Endothelial cell of umbilical vein (primary cell): Measurements from ENCODE around the gene ITFG1. TPM values are rescaled to one million over a fixed set of nuclear protein-coding genes. Genes with fewer than 3 reads are reported as not detected.

Source experiments
- BruUV-seq: library from RNA; stranded (reverse); fragments of 400-500 nt; replicated peaks from 2 replicates; lab custom pipeline; 2021; lab: Mats Ljungman, UMichigan
- CTCF ChIA-PET: fragments of 300-600, 350-600 bp; sonication (Branson Sonifier 250); formaldehyde crosslinking; loops from one replicate; lab custom pipeline; 2021; ENCODE audit warnings: antibody characterized with exemption, inconsistent platforms; lab: Charles Lee
- POLR2A ChIA-PET: fragments of 300-600, 350-600 bp; sonication (Branson Sonifier 250); formaldehyde crosslinking; loops from one replicate; lab custom pipeline; 2021; ENCODE audit warnings: antibody characterized with exemption, inconsistent platforms; lab: Charles Lee
- DNase-seq: peaks from one replicate; pipeline ENCODE4 v3.0.0-alpha.2; 2011; ENCODE audit warnings: low read depth, low spot score
- FAIRE-seq: peaks from 2 replicates; lab custom pipeline; 2011; peaks lifted over from hg19 to GRCh38; lab: Jason Lieb, UNC
- H2AFZ ChIP-seq: 2 replicates; pipeline ENCODE4 v1.6.0; 2012; ENCODE audit warnings: low read depth, low read length, control low read depth, inconsistent platforms
- H3K27ac ChIP-seq: 2 replicates; pipeline ENCODE4 v1.5.1; 2011; ENCODE audit warnings: low read depth, mild to moderate bottlenecking, control low read depth, low read length, moderate library complexity; ENCODE audit not compliant: insufficient read depth
- H3K27me3 ChIP-seq, 2 experiments: 2 replicates each; pipeline versions ENCODE4 v1.6.0 to v1.6.1; 2011; ENCODE audit warnings: low read length in 2 of 2, mixed read lengths in 1 of 2; ENCODE audit not compliant: control insufficient read depth in 2 of 2, insufficient read depth in 2 of 2
- H3K36me3 ChIP-seq, 2 experiments: 2 replicates in 1 of 2; 3 replicates in 1 of 2; pipeline ENCODE4 v1.5.1; 2011; ENCODE audit warnings: low read length in 2 of 2, mild to moderate bottlenecking in 1 of 2, moderate library complexity in 1 of 2; ENCODE audit not compliant: control insufficient read depth in 2 of 2, insufficient read depth in 2 of 2; ENCODE audit errors: extremely low read depth in 1 of 2
- H3K4me1 ChIP-seq: 3 replicates; pipeline ENCODE4 v1.5.1; 2011; ENCODE audit warnings: mild to moderate bottlenecking, low read length; ENCODE audit not compliant: control insufficient read depth, insufficient read depth; ENCODE audit errors: extremely low read depth
- H3K4me2 ChIP-seq: 2 replicates; pipeline ENCODE4 v1.6.1; 2011; ENCODE audit warnings: low read length, control low read depth, mixed read lengths; ENCODE audit not compliant: insufficient read depth
- H3K4me3 ChIP-seq, 3 experiments: fragments of 200-600 bp in 1 of 3; sonication (generic), shearing (Covaris generic) in 1 of 3; replicated peaks in 1 of 3; 2 replicates each; pipeline ENCODE4 v1.5.1; 2011 to 2016; ENCODE audit warnings: control low read depth in 3 of 3, low read length in 3 of 3, mild to moderate bottlenecking in 2 of 3, inconsistent platforms in 1 of 3, low read depth in 1 of 3, moderate library complexity in 1 of 3; ENCODE audit not compliant: insufficient read depth in 1 of 3
- H3K79me2 ChIP-seq: 2 replicates; pipeline ENCODE4 v1.6.0; 2012; ENCODE audit warnings: low read length, inconsistent platforms; ENCODE audit not compliant: control insufficient read depth, insufficient read depth
- H3K9ac ChIP-seq: replicated peaks from 2 replicates; pipeline ENCODE3; 2011; ENCODE audit warnings: low read length, control low read depth; ENCODE audit not compliant: insufficient read depth; ENCODE audit errors: extremely low read depth
- H3K9me1 ChIP-seq: replicated peaks from 3 replicates; pipeline ENCODE4 v1.6.0; 2011; ENCODE audit warnings: mild to moderate bottlenecking, low read length; ENCODE audit not compliant: control insufficient read depth, insufficient read depth; ENCODE audit errors: extremely low read depth
- H3K9me3 ChIP-seq: replicated peaks from 2 replicates; pipeline ENCODE4 v1.5.1; 2012; ENCODE audit warnings: low read length, inconsistent platforms; ENCODE audit not compliant: control insufficient read depth, insufficient read depth
- H4K20me1 ChIP-seq: replicated peaks from 2 replicates; pipeline ENCODE3; 2011; ENCODE audit warnings: mild to moderate bottlenecking, low read length; ENCODE audit not compliant: control insufficient read depth, insufficient read depth; ENCODE audit errors: extremely low read depth
- EZH2 ChIP-seq: IDR thresholded peaks from 2 replicates; pipeline ENCODE4 v1.6.1; 2012; ENCODE audit warnings: borderline replicate concordance, low read depth, mild to moderate bottlenecking, moderate library complexity, low read length, inconsistent platforms; ENCODE audit not compliant: severe bottlenecking
- FOS ChIP-seq: IDR thresholded peaks from 2 replicates; pipeline ENCODE4 v1.6.1; 2011; ENCODE audit warnings: mild to moderate bottlenecking, low read length, moderate library complexity, borderline replicate concordance; ENCODE audit not compliant: insufficient read depth
- GATA2 ChIP-seq: IDR thresholded peaks from 2 replicates; pipeline ENCODE4 v1.7.0; 2011; ENCODE audit warnings: low read depth, mild to moderate bottlenecking, moderate library complexity, mixed read lengths, low read length; ENCODE audit not compliant: insufficient read length, insufficient read depth
- JUN ChIP-seq: IDR thresholded peaks from 2 replicates; pipeline ENCODE4 v1.6.1; 2011; ENCODE audit warnings: borderline replicate concordance, low read depth; ENCODE audit not compliant: insufficient read length, insufficient read depth
- MYC ChIP-seq: IDR thresholded peaks from one replicate; pipeline ENCODE4 v1.6.1; 2011; ENCODE audit warnings: mild to moderate bottlenecking, low read depth, low read length
- POLR2A ChIP-seq: IDR thresholded peaks from 2 replicates; pipeline ENCODE4 v1.6.1; 2012; ENCODE audit warnings: low read depth, mild to moderate bottlenecking, control low read depth, low read length
- POLR2AphosphoS5 ChIP-seq: IDR thresholded peaks from 2 replicates; pipeline ENCODE4 v1.6.1; 2012; ENCODE audit warnings: low read depth, mild to moderate bottlenecking, control low read depth, low read length, moderate library complexity; ENCODE audit not compliant: insufficient read depth
- dilution Hi-C: fragments of 300-500 bp; cut with MboI; formaldehyde crosslinking; loops from one replicate; pipeline ENCODE4 v1.15.0; 2019; ENCODE audit warnings: low sequenced_read_pairs; ENCODE audit not compliant: extremely low pct_ligation_motif_present
- intact Hi-C: fragments of 100-400 bp; cut with micrococcal nuclease; formaldehyde crosslinking; loops from one replicate; pipeline ENCODE4 v1.10.0; 2022
- polyA plus RNA-seq, 4 experiments: library from polyadenylated mRNA; depleted of rRNA in 3 of 4; stranded (reverse) in 3 of 4; unstranded in 1 of 4; fragments of >200 nt; gene quantifications; 2 replicates each; pipeline versions ENCODE4 v1.2.1 to v1.2.3, GENCODE V29; 2011 to 2012; ENCODE audit warnings: missing spikeins in 1 of 4
- total RNA-seq: library from RNA; stranded (reverse); gene quantifications from 2 replicates; pipeline ENCODE4 v1.2.3, GENCODE V29; 2021
- TF ChIP-seq, protein P1 (sequence below): IDR thresholded peaks from 2 replicates; pipeline ENCODE4 v1.6.1; 2011; ENCODE audit not compliant: insufficient read depth, insufficient read length
- TF ChIP-seq, protein P2 (sequence below), 2 donors: IDR thresholded peaks; 1 replicate in 1 of 2; 2 replicates in 1 of 2; pipeline ENCODE4 v1.5.1; 2011; ENCODE audit warnings: low read length in 2 of 2, mild to moderate bottlenecking in 2 of 2, moderate library complexity in 2 of 2, control low read depth in 1 of 2, inconsistent platforms in 1 of 2, low read depth in 1 of 2; ENCODE audit not compliant: insufficient read depth in 1 of 2; ENCODE audit errors: extremely low read depth in 1 of 2

The ITFG1 gene
- total and polyA plus RNA-seq, 2 donors (not counting 3 experiments of a cell fraction or from before 2014, with no cell fraction given): 32.1 to 44.2 TPM

DNA sequence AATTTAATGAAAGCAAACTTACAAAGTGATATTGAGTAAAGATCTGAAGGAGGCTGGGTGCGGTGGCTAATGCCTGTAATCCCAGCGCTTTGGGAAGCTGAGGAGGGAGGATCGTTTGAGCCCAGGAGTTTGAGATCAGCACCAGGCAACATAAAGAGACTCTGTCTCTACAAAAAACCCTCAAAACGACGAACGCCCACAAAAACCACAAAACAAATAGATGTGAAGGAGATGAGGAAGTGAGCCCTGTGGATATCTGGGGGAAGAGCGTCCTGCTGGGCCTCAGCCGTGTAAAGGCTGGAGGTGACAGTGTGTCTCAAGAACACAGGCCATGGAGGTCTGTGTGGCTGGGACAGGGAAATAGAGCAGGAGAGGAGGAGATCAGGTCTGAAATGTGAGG is 68.8 kb downstream of the ITFG1 start:
- Histone ChIP-seq H3K9me3 (no peaks in the 10 kb centered on the region), H3K36me3 (no peaks in the 10 kb centered on the region), H3K79me2 (no peaks in the 10 kb centered on the region), H3K9ac (no peak overlapping the region), H3K4me3 (no peak overlapping the region), H4K20me1 (no peaks in the 10 kb centered on the region), H3K4me2 (no peak overlapping the region), H3K9me1 (no peaks in the 10 kb centered on the region), H3K27ac (no peak overlapping the region), H2AFZ (no peak overlapping the region), H3K4me1 (no peaks in the 10 kb centered on the region), H3K27me3 (no peaks in the 10 kb centered on the region)
- POLR2A ChIA-PET: no interaction called here
- TF ChIP-seq, protein P1, sequence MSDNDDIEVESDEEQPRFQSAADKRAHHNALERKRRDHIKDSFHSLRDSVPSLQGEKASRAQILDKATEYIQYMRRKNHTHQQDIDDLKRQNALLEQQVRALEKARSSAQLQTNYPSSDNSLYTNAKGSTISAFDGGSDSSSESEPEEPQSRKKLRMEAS: no peak
- TF ChIP-seq FOS (no peak), EZH2 (no peak), MYC (no peak), GATA2 (no peak), JUN (no peak), POLR2A (no peak), POLR2AphosphoS5 (no peak)
- TF ChIP-seq, protein P2, sequence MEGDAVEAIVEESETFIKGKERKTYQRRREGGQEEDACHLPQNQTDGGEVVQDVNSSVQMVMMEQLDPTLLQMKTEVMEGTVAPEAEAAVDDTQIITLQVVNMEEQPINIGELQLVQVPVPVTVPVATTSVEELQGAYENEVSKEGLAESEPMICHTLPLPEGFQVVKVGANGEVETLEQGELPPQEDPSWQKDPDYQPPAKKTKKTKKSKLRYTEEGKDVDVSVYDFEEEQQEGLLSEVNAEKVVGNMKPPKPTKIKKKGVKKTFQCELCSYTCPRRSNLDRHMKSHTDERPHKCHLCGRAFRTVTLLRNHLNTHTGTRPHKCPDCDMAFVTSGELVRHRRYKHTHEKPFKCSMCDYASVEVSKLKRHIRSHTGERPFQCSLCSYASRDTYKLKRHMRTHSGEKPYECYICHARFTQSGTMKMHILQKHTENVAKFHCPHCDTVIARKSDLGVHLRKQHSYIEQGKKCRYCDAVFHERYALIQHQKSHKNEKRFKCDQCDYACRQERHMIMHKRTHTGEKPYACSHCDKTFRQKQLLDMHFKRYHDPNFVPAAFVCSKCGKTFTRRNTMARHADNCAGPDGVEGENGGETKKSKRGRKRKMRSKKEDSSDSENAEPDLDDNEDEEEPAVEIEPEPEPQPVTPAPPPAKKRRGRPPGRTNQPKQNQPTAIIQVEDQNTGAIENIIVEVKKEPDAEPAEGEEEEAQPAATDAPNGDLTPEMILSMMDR (IDR thresholded peaks at IDR 0.05; ENCODE audit: extremely low read depth in 1 of 2, insufficient read depth in 1 of 2, low read depth in 1 of 2, low read length in 2 of 2): no peak
- BruUV-seq: no TSS peak
- DNase-seq: no peak
- FAIRE-seq: no peak
- CTCF ChIA-PET: interaction anchor here (1.2 kb wide), 1 partner anchor 17 kb away, joined by 4 read pairs; no protein-coding TSS in a partner anchor
- intact Hi-C loops (no loop called here), dilution Hi-C loops (no loop called here)
